ENCODE data around the gene HRK.

- TF ChIP-seq CTCF (conservative IDR thresholded peaks at IDR 0.05; ENCODE audit: low read depth, low read length) = no peak
- TF ChIP-seq EZH2 (IDR thresholded peaks at IDR 0.05; ENCODE audit: low read length, unreplicated experiment) = no peak
- no peak for TF ChIP-seq EZH2phosphoT487 (IDR thresholded peaks at IDR 0.05; ENCODE audit: borderline replicate concordance, low read length)
Measured at GRCh38 chr12:116915326-116915725, 34.1 kb upstream of the HRK start.

Measured in PC-3 (cell line).